Measurements from ENCODE around the gene PTX4. TPM values are rescaled to one million over a fixed set of nuclear protein-coding genes. Genes with fewer than 3 reads are reported as not detected.
A peak's percentile ranks its signal among the peaks of the same experiment; 100 is the strongest.

PTX4 gene
- total and polyA plus RNA-seq, 9 of the 15 experiments (the other 6 are each of a cell fraction or from before 2014, with no cell fraction given) = 0.11 TPM; not detected in 8

DNA sequence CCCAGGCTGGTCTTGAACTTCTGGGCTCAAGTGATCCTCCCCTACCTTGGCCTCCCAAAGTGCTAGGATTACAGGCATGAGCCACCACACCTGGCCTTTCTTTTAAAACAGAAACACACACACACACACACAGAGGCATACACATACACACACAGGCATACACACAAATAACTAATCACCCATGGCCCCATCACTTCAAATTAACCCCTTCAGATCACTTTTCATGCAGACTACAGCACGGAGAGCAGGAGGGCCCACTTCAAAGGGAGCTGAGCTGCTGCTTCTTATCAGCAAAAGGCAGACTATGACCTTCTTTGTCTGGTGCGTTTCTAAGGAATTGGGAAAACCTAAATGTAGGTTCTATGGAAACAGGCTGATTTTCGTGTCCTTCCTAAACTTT lies 15.8 kb downstream of the PTX4 start (continued):
- TF ChIP-seq GTF2A2 (tag; IDR thresholded peaks at IDR 0.05) (no peak), MYNN (IDR thresholded peaks at IDR 0.05) (no peak), MYNN (CRISPR knock-in tag; IDR thresholded peaks at IDR 0.05) (no peak), ELF4 (CRISPR knock-in tag; IDR thresholded peaks at IDR 0.05) (0 out of 2 replicates have a peak, but pooled peaks have one; percentile 52), LEF1 (IDR thresholded peaks at IDR 0.05) (peak; percentile 97), NBN (IDR thresholded peaks at IDR 0.05; ENCODE audit: low read depth) (peak; percentile 56; the same call in 1 of the 2 replicates), HDAC8 (tag; IDR thresholded peaks at IDR 0.05) (no peak), ZNF764 (CRISPR knock-in tag; IDR thresholded peaks at IDR 0.05; ENCODE audit: low read depth) (no peak), CHD4 (IDR thresholded peaks at IDR 0.05; ENCODE audit: insufficient read depth, insufficient replicate concordance, low read depth, low read length, poor library complexity, severe bottlenecking) (no peak), TRIM28 (IDR thresholded peaks at IDR 0.05) (no peak), ZNF699 (CRISPR knock-in tag; IDR thresholded peaks at IDR 0.05; ENCODE audit: insufficient replicate concordance) (no peak), SMAD4 (CRISPR knock-in tag; conservative IDR thresholded peaks at IDR 0.05) (peak; percentile 75), GATAD2A (IDR thresholded peaks at IDR 0.05) (peak; percentile 97), ZNF668 (CRISPR knock-in tag; IDR thresholded peaks at IDR 0.05) (no peak), CREBBP (IDR thresholded peaks at IDR 0.05; ENCODE audit: low read depth, low read length) (no peak), HNRNPL (IDR thresholded peaks at IDR 0.05; ENCODE audit: low read depth, low read length) (no peak), TARDBP (IDR thresholded peaks at IDR 0.05) (no peak), TCF7L2 (IDR thresholded peaks at IDR 0.05; ENCODE audit: low read depth, low read length) (peak; percentile 44; the same call in 1 of the 2 replicates), ZNF165 (CRISPR knock-in tag; IDR thresholded peaks at IDR 0.05; ENCODE audit: borderline replicate concordance) (no peak)
- TF ChIP-seq, protein P1, sequence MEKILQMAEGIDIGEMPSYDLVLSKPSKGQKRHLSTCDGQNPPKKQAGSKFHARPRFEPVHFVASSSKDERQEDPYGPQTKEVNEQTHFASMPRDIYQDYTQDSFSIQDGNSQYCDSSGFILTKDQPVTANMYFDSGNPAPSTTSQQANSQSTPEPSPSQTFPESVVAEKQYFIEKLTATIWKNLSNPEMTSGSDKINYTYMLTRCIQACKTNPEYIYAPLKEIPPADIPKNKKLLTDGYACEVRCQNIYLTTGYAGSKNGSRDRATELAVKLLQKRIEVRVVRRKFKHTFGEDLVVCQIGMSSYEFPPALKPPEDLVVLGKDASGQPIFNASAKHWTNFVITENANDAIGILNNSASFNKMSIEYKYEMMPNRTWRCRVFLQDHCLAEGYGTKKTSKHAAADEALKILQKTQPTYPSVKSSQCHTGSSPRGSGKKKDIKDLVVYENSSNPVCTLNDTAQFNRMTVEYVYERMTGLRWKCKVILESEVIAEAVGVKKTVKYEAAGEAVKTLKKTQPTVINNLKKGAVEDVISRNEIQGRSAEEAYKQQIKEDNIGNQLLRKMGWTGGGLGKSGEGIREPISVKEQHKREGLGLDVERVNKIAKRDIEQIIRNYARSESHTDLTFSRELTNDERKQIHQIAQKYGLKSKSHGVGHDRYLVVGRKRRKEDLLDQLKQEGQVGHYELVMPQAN (IDR thresholded peaks at IDR 0.05; ENCODE audit: borderline replicate concordance) = peak; percentile 50; the same call in 1 of the 2 replicates
- TF ChIP-seq, protein P2, sequence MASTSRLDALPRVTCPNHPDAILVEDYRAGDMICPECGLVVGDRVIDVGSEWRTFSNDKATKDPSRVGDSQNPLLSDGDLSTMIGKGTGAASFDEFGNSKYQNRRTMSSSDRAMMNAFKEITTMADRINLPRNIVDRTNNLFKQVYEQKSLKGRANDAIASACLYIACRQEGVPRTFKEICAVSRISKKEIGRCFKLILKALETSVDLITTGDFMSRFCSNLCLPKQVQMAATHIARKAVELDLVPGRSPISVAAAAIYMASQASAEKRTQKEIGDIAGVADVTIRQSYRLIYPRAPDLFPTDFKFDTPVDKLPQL (IDR thresholded peaks at IDR 0.05; ENCODE audit: extremely low read depth, insufficient read length) = no peak
- TF ChIP-seq, protein P3, sequence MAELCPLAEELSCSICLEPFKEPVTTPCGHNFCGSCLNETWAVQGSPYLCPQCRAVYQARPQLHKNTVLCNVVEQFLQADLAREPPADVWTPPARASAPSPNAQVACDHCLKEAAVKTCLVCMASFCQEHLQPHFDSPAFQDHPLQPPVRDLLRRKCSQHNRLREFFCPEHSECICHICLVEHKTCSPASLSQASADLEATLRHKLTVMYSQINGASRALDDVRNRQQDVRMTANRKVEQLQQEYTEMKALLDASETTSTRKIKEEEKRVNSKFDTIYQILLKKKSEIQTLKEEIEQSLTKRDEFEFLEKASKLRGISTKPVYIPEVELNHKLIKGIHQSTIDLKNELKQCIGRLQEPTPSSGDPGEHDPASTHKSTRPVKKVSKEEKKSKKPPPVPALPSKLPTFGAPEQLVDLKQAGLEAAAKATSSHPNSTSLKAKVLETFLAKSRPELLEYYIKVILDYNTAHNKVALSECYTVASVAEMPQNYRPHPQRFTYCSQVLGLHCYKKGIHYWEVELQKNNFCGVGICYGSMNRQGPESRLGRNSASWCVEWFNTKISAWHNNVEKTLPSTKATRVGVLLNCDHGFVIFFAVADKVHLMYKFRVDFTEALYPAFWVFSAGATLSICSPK (IDR thresholded peaks at IDR 0.05; ENCODE audit: borderline replicate concordance) = 0 out of 2 replicates have a peak, but pooled peaks have one; percentile 69
- TF ChIP-seq, protein P4, sequence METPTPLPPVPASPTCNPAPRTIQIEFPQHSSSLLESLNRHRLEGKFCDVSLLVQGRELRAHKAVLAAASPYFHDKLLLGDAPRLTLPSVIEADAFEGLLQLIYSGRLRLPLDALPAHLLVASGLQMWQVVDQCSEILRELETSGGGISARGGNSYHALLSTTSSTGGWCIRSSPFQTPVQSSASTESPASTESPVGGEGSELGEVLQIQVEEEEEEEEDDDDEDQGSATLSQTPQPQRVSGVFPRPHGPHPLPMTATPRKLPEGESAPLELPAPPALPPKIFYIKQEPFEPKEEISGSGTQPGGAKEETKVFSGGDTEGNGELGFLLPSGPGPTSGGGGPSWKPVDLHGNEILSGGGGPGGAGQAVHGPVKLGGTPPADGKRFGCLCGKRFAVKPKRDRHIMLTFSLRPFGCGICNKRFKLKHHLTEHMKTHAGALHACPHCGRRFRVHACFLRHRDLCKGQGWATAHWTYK (CRISPR knock-in tag; IDR thresholded peaks at IDR 0.05) = no peak
- TF ChIP-seq, protein P5, sequence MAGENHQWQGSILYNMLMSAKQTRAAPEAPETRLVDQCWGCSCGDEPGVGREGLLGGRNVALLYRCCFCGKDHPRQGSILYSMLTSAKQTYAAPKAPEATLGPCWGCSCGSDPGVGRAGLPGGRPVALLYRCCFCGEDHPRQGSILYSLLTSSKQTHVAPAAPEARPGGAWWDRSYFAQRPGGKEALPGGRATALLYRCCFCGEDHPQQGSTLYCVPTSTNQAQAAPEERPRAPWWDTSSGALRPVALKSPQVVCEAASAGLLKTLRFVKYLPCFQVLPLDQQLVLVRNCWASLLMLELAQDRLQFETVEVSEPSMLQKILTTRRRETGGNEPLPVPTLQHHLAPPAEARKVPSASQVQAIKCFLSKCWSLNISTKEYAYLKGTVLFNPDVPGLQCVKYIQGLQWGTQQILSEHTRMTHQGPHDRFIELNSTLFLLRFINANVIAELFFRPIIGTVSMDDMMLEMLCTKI (IDR thresholded peaks at IDR 0.05; ENCODE audit: partially characterized antibody) = no peak
